ENCODE data around the gene SMPD3.
A peak's percentile ranks its signal among the peaks of the same experiment; 100 is the strongest.

The SMPD3 gene

GRCh38 chr16:68357923-68358322 is 90.4 kb downstream of the SMPD3 start:
- H3K4me3 ChIP-seq (replicated peaks; ENCODE audit: low read depth, low read length) = no peak overlapping the region
- H3K36me3 ChIP-seq (ENCODE audit: control insufficient read depth, insufficient read depth, low read length) = peaks cover 41% of the 10 kb centered on the region
- no peak for DNase-seq (ENCODE audit: extremely low read depth, insufficient read length)
- H3K27me3 ChIP-seq (replicated peaks; ENCODE audit: control insufficient read depth, insufficient read depth, low read length) = no peaks in the 10 kb centered on the region
- TF ChIP-seq CTCF (IDR thresholded peaks at IDR 0.05; ENCODE audit: insufficient read depth, low read length, poor library complexity, severe bottlenecking) = no peak

GRCh38 chr16:68357521-68357922 is 90.8 kb downstream of the SMPD3 start:
- no peak overlapping the region for H3K4me3 ChIP-seq (replicated peaks; ENCODE audit: low read depth, low read length)
- no peak for DNase-seq (ENCODE audit: extremely low read depth, insufficient read length)
- H3K27me3 ChIP-seq (replicated peaks; ENCODE audit: control insufficient read depth, insufficient read depth, low read length) = no peaks in the 10 kb centered on the region
- TF ChIP-seq CTCF (IDR thresholded peaks at IDR 0.05; ENCODE audit: insufficient read depth, low read length, poor library complexity, severe bottlenecking) = peak; percentile 8
- peaks cover 42% of the 10 kb centered on the region for H3K36me3 ChIP-seq (ENCODE audit: control insufficient read depth, insufficient read depth, low read length)

GRCh38 chr16:68356919-68357286 is 91.4 kb downstream of the SMPD3 start:
- H3K27me3 ChIP-seq (replicated peaks; ENCODE audit: control insufficient read depth, insufficient read depth, low read length) = no peaks in the 10 kb centered on the region
- DNase-seq (ENCODE audit: extremely low read depth, insufficient read length) = no peak
- peaks cover 46% of the 10 kb centered on the region for H3K36me3 ChIP-seq (ENCODE audit: control insufficient read depth, insufficient read depth, low read length)
- H3K4me3 ChIP-seq (replicated peaks; ENCODE audit: low read depth, low read length) = no peak overlapping the region
- no peak for TF ChIP-seq CTCF (IDR thresholded peaks at IDR 0.05; ENCODE audit: insufficient read depth, low read length, poor library complexity, severe bottlenecking)

- Histone ChIP-seq H3K4me3 (replicated peaks; ENCODE audit: low read depth, low read length) (no peak overlapping the region), H3K27me3 (replicated peaks; ENCODE audit: control insufficient read depth, insufficient read depth, low read length) (no peaks in the 10 kb centered on the region), H3K36me3 (ENCODE audit: control insufficient read depth, insufficient read depth, low read length) (peaks cover 49% of the 10 kb centered on the region)
- DNase-seq (ENCODE audit: extremely low read depth, insufficient read length) = peak; percentile 83
- TF ChIP-seq CTCF (IDR thresholded peaks at IDR 0.05; ENCODE audit: insufficient read depth, low read length, poor library complexity, severe bottlenecking) = no peak
These were observed 91.9 kb downstream of the SMPD3 start for GRCh38 chr16:68356249-68356918.

GRCh38 chr16:68355447-68356248 is 92.7 kb downstream of the SMPD3 start:
- Histone ChIP-seq H3K4me3 (replicated peaks; ENCODE audit: low read depth, low read length) (no peak overlapping the region), H3K36me3 (ENCODE audit: control insufficient read depth, insufficient read depth, low read length) (peaks cover 49% of the 10 kb centered on the region), H3K27me3 (replicated peaks; ENCODE audit: control insufficient read depth, insufficient read depth, low read length) (no peaks in the 10 kb centered on the region)
- no peak for TF ChIP-seq CTCF (IDR thresholded peaks at IDR 0.05; ENCODE audit: insufficient read depth, low read length, poor library complexity, severe bottlenecking)
- DNase-seq (ENCODE audit: extremely low read depth, insufficient read length) = no peak

Data from GM06990 (cell line).